ENCODE data around the gene STH.

The STH gene

DNA sequence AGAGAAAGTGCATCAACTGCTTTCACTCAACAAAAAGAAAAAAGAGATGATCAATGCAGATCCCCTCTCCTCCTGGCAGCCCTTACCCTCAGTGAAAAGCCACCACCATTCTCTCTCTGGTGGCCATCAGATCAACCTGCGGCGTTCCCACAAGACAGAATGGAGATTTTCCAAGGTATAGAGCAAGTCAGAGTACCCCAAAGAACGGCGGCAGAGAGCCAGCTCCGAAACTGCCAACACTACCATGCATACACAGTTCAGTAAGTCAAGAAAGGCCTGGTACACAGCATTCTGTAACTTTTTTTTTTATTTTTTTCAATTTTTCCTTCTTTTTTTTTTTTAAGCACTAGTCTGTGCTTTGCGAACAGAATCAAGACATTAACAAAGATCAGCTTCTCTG is 30.6 kb downstream of the STH start:
- peaks cover 71% of the 10 kb centered on the region for H3K36me3 ChIP-seq (ENCODE audit: insufficient read depth, low read length)
- H4K20me1 ChIP-seq (ENCODE audit: insufficient read depth, low read length), result no peaks in the 10 kb centered on the region

DNA sequence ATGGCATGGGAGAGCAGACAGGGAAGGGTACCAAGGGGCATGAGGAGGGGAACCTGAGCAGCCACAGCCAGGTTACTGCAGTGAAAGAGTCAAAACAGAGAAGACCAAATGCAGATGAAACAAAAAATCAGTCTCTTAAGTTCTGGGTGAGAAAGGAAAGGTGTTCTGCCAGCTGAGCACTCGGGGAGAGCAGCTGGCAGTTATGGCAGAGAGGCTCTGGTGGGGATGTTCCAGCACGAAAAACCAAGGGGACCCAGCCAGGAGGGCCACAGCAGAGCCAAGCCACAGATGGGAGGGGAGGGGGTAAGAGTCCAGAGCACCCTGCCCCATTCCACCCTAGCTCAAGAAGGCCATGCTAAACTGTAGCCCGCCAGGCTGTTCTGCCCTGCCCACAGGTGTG is 31.7 kb downstream of the STH start:
- Histone ChIP-seq H2AFZ (ENCODE audit: low read length) (no peak overlapping the region), H3K79me2 (ENCODE audit: insufficient read depth, low read length) (no peaks in the 10 kb centered on the region), H3K9me2 (ENCODE audit: low read depth, low read length) (no peaks in the 10 kb centered on the region), H3F3A (ENCODE audit: insufficient read depth, low read length) (no peaks in the 10 kb centered on the region), H3K4me3 (ENCODE audit: low read depth, low read length, poor library complexity, severe bottlenecking) (no peak overlapping the region), H3K27ac (ENCODE audit: low read depth, low read length, poor library complexity, severe bottlenecking) (no peak overlapping the region), H3K9ac (ENCODE audit: low read length) (no peak overlapping the region), H3K9me3 (ENCODE audit: low read length) (no peaks in the 10 kb centered on the region), H4K20me1 (ENCODE audit: insufficient read depth, low read length) (no peaks in the 10 kb centered on the region), H3K4me2 (ENCODE audit: low read length) (no peak overlapping the region), H3K4me1 (ENCODE audit: insufficient read depth, low read length, severe bottlenecking) (peaks cover 32% of the 10 kb centered on the region), H3K27me3 (ENCODE audit: insufficient read depth, low read length) (no peaks in the 10 kb centered on the region), H3K36me3 (ENCODE audit: insufficient read depth, low read length) (peaks cover 82% of the 10 kb centered on the region)
- no peak for TF ChIP-seq EZH2 (IDR thresholded peaks at IDR 0.05; ENCODE audit: borderline replicate concordance, low read length)
- TF ChIP-seq, protein P1, sequence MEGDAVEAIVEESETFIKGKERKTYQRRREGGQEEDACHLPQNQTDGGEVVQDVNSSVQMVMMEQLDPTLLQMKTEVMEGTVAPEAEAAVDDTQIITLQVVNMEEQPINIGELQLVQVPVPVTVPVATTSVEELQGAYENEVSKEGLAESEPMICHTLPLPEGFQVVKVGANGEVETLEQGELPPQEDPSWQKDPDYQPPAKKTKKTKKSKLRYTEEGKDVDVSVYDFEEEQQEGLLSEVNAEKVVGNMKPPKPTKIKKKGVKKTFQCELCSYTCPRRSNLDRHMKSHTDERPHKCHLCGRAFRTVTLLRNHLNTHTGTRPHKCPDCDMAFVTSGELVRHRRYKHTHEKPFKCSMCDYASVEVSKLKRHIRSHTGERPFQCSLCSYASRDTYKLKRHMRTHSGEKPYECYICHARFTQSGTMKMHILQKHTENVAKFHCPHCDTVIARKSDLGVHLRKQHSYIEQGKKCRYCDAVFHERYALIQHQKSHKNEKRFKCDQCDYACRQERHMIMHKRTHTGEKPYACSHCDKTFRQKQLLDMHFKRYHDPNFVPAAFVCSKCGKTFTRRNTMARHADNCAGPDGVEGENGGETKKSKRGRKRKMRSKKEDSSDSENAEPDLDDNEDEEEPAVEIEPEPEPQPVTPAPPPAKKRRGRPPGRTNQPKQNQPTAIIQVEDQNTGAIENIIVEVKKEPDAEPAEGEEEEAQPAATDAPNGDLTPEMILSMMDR (IDR thresholded peaks at IDR 0.05; ENCODE audit: low read length), result no peak

More for the DNA sequence above, 30.6 kb downstream of the STH start:
- peaks cover 34% of the 10 kb centered on the region for H3K4me1 ChIP-seq (ENCODE audit: insufficient read depth, low read length, severe bottlenecking)
- no peaks in the 10 kb centered on the region for H3K9me2 ChIP-seq (ENCODE audit: low read depth, low read length)
- H3K4me2 ChIP-seq (ENCODE audit: low read length), result no peak overlapping the region
- H3F3A ChIP-seq (ENCODE audit: insufficient read depth, low read length), result no peaks in the 10 kb centered on the region
- peak overlapping the region; percentile 1 for H3K27ac ChIP-seq (ENCODE audit: low read depth, low read length, poor library complexity, severe bottlenecking)
- TF ChIP-seq, protein P1 (IDR thresholded peaks at IDR 0.05; ENCODE audit: low read length), result no peak
- no peak for TF ChIP-seq EZH2 (IDR thresholded peaks at IDR 0.05; ENCODE audit: borderline replicate concordance, low read length)
- no peak overlapping the region for H3K4me3 ChIP-seq (ENCODE audit: low read depth, low read length, poor library complexity, severe bottlenecking)
- H3K9ac ChIP-seq (ENCODE audit: low read length), result no peak overlapping the region
- H3K9me3 ChIP-seq (ENCODE audit: low read length), result no peaks in the 10 kb centered on the region
- no peak overlapping the region for H2AFZ ChIP-seq (ENCODE audit: low read length)
- no peaks in the 10 kb centered on the region for H3K79me2 ChIP-seq (ENCODE audit: insufficient read depth, low read length)
- H3K27me3 ChIP-seq (ENCODE audit: insufficient read depth, low read length), result no peaks in the 10 kb centered on the region

DNA sequence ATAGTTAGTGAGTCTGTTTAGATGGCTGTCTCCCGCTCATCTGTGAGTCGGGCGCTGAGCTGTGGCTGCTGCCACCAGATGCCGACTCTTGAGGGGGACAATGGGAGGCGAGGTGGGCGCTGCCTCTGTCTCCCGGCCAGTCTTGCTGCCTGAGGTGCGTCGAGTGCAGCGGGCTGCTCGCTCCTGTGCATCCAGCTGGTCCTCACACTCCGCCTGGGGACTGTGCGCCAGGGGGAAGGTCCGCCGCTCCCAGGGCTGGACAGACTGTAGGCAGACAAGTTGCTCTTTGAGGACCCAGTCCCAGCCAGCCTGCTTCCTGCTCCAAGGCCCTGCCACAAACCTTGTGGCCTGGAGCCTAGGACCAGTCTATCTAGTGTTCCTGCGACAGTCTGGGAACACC is 32.4 kb downstream of the STH start:
- H3K9me3 ChIP-seq (ENCODE audit: low read length), result no peaks in the 10 kb centered on the region
- H3K4me2 ChIP-seq (ENCODE audit: low read length), result no peak overlapping the region
- peaks cover 25% of the 10 kb centered on the region for H3K4me1 ChIP-seq (ENCODE audit: insufficient read depth, low read length, severe bottlenecking)
- no peaks in the 10 kb centered on the region for H4K20me1 ChIP-seq (ENCODE audit: insufficient read depth, low read length)
- TF ChIP-seq, protein P1 (IDR thresholded peaks at IDR 0.05; ENCODE audit: low read length), result no peak
- no peak for TF ChIP-seq EZH2 (IDR thresholded peaks at IDR 0.05; ENCODE audit: borderline replicate concordance, low read length)
- H3K79me2 ChIP-seq (ENCODE audit: insufficient read depth, low read length), result no peaks in the 10 kb centered on the region
- H3K4me3 ChIP-seq (ENCODE audit: low read depth, low read length, poor library complexity, severe bottlenecking), result no peak overlapping the region
- H3K36me3 ChIP-seq (ENCODE audit: insufficient read depth, low read length), result peaks cover 86% of the 10 kb centered on the region
- H3K27ac ChIP-seq (ENCODE audit: low read depth, low read length, poor library complexity, severe bottlenecking), result no peak overlapping the region
- no peaks in the 10 kb centered on the region for H3K27me3 ChIP-seq (ENCODE audit: insufficient read depth, low read length)
- no peaks in the 10 kb centered on the region for H3K9me2 ChIP-seq (ENCODE audit: low read depth, low read length)
- no peak overlapping the region for H2AFZ ChIP-seq (ENCODE audit: low read length)
- H3F3A ChIP-seq (ENCODE audit: insufficient read depth, low read length), result no peaks in the 10 kb centered on the region
- no peak overlapping the region for H3K9ac ChIP-seq (ENCODE audit: low read length)

Data from OCI-LY1 (cell line).